H9 (cell line): Measurements from ENCODE around the gene ZNRF3. TPM values are rescaled to one million over a fixed set of nuclear protein-coding genes. Genes with fewer than 3 reads are reported as not detected.

Experiments used
- DNase-seq: peaks from one replicate; pipeline ENCODE4 v3.0.0-alpha.2; 2017
- H2AFZ ChIP-seq: one replicate; pipeline ENCODE4 v1.6.1; 2013; ENCODE audit warnings: mild to moderate bottlenecking, low read length, control low read depth, moderate library complexity
- H2AK5ac ChIP-seq: 2 replicates; pipeline ENCODE4 v1.6.1; 2013; ENCODE audit warnings: low read length, control low read depth, mixed read lengths; ENCODE audit not compliant: insufficient read length
- H2BK120ac ChIP-seq: one replicate; pipeline ENCODE4 v1.6.1; 2013; ENCODE audit warnings: low read depth, mild to moderate bottlenecking, low read length, control low read depth, inconsistent platforms; ENCODE audit not compliant: poor library complexity, severe bottlenecking
- H2BK12ac ChIP-seq: 2 replicates; pipeline ENCODE4 v1.6.1; 2013; ENCODE audit warnings: low read length, control low read depth, mixed read lengths, low read depth; ENCODE audit not compliant: insufficient read length
- H2BK15ac ChIP-seq: 2 replicates; pipeline ENCODE4 v1.6.1; 2013; ENCODE audit warnings: low read depth, low read length, control low read depth
- H2BK20ac ChIP-seq: one replicate; pipeline ENCODE4 v1.6.1; 2013; ENCODE audit warnings: low read depth, mild to moderate bottlenecking, low read length, control low read depth, inconsistent platforms; ENCODE audit not compliant: poor library complexity, severe bottlenecking
- H2BK5ac ChIP-seq: 2 replicates; pipeline ENCODE4 v1.6.1; 2013; ENCODE audit warnings: low read length, control low read depth, mixed read lengths; ENCODE audit not compliant: insufficient read length
- H3K14ac ChIP-seq: 2 replicates; pipeline ENCODE4 v1.6.1; 2013; ENCODE audit warnings: low read length, control low read depth; ENCODE audit not compliant: insufficient read depth
- H3K18ac ChIP-seq: 2 replicates; pipeline ENCODE4 v1.6.1; 2013; ENCODE audit warnings: low read depth, mild to moderate bottlenecking, mixed read lengths, low read length, control low read depth; ENCODE audit not compliant: insufficient read length
- H3K23ac ChIP-seq: 2 replicates; pipeline ENCODE4 v1.6.1; 2013; ENCODE audit warnings: low read length, control low read depth, mixed read lengths, low read depth; ENCODE audit not compliant: insufficient read length
- H3K23me2 ChIP-seq: 2 replicates; pipeline ENCODE4 v1.6.1; 2013; ENCODE audit warnings: low read depth, mild to moderate bottlenecking, mixed read lengths, low read length, control low read depth; ENCODE audit not compliant: insufficient read length, poor library complexity, severe bottlenecking
- H3K27ac ChIP-seq: 2 replicates; pipeline ENCODE4 v1.5.1; 2013; ENCODE audit warnings: low read length, control low read depth, mixed read lengths, low read depth; ENCODE audit not compliant: insufficient read length
- H3K27me3 ChIP-seq: 2 replicates; pipeline ENCODE4 v1.6.1; 2013; ENCODE audit warnings: low read length, control low read depth, inconsistent platforms; ENCODE audit not compliant: insufficient read depth
- H3K4ac ChIP-seq: 2 replicates; pipeline ENCODE4 v1.6.1; 2013; ENCODE audit warnings: low read depth, mild to moderate bottlenecking, control low read depth, inconsistent platforms, low read length, moderate library complexity
- H3K4me1 ChIP-seq: 2 replicates; pipeline ENCODE4 v1.6.1; 2013; ENCODE audit warnings: low read length, control low read depth, inconsistent platforms; ENCODE audit not compliant: insufficient read depth
- H3K4me2 ChIP-seq: 2 replicates; pipeline ENCODE4 v1.6.1; 2013; ENCODE audit warnings: low read length, control low read depth, mixed read lengths; ENCODE audit not compliant: insufficient read length, insufficient read depth
- H3K56ac ChIP-seq: 2 replicates; pipeline ENCODE4 v1.6.1; 2013; ENCODE audit warnings: low read depth, mild to moderate bottlenecking, mixed read lengths, low read length, control low read depth; ENCODE audit not compliant: insufficient read length
- H3K79me1 ChIP-seq: 2 replicates; pipeline ENCODE4 v1.6.1; 2013; ENCODE audit warnings: low read depth, mild to moderate bottlenecking, moderate library complexity, low read length, control low read depth, inconsistent platforms; ENCODE audit not compliant: insufficient read depth, poor library complexity, severe bottlenecking
- H3K79me2 ChIP-seq: 2 replicates; pipeline ENCODE4 v1.6.1; 2013; ENCODE audit warnings: low read length, control low read depth, inconsistent platforms; ENCODE audit not compliant: insufficient read depth
- H3K9ac ChIP-seq: 2 replicates; pipeline ENCODE4 v1.6.1; 2013; ENCODE audit warnings: low read length, control low read depth, mixed read lengths; ENCODE audit not compliant: insufficient read length; ENCODE audit errors: extremely low read depth
- H3K9me3 ChIP-seq: one replicate; pipeline ENCODE4 v1.6.1; 2013; ENCODE audit warnings: low read depth, low read length, inconsistent platforms; ENCODE audit not compliant: control insufficient read depth
- H3T11ph ChIP-seq: one replicate; pipeline ENCODE4 v1.6.1; 2013; ENCODE audit warnings: mild to moderate bottlenecking, low read length, control low read depth, inconsistent platforms
- H4K20me1 ChIP-seq: one replicate; pipeline ENCODE4 v1.6.1; 2013; ENCODE audit not compliant: control insufficient read depth, insufficient read length, insufficient read depth
- H4K5ac ChIP-seq: 2 replicates; pipeline ENCODE4 v1.6.1; 2013; ENCODE audit warnings: low read depth, mild to moderate bottlenecking, mixed read lengths, low read length, control low read depth; ENCODE audit not compliant: insufficient read length
- H4K8ac ChIP-seq: replicated peaks from 2 replicates; pipeline ENCODE4 v1.6.1; 2013; ENCODE audit warnings: low read length, control low read depth, mixed read lengths, low read depth; ENCODE audit not compliant: insufficient read length
- H4K91ac ChIP-seq: 2 replicates; pipeline ENCODE4 v1.6.1; 2013; ENCODE audit warnings: low read depth, mild to moderate bottlenecking, moderate library complexity, mixed read lengths, low read length, control low read depth; ENCODE audit not compliant: insufficient read length
- H3K27ac Mint-ChIP-seq, 3 experiments: 2 replicates in 2 of 3; 3 replicates in 1 of 3; pipeline ENCODE4 v1.8.0; 2020 to 2021; ENCODE audit warnings: mixed read lengths in 3 of 3, mild to moderate bottlenecking in 1 of 3, moderate library complexity in 1 of 3
- H3K27me3 Mint-ChIP-seq: 2 replicates; pipeline ENCODE4 v1.8.0; 2021; ENCODE audit warnings: low read depth, mild to moderate bottlenecking, moderate library complexity, mixed read lengths
- H3K36me3 Mint-ChIP-seq, 3 experiments: 2 replicates in 2 of 3; 3 replicates in 1 of 3; pipeline ENCODE4 v1.8.0; 2020 to 2021; ENCODE audit warnings: low read depth in 3 of 3, mixed read lengths in 3 of 3; ENCODE audit not compliant: insufficient read depth in 1 of 3
- H3K4me1 Mint-ChIP-seq, 2 experiments: 2 replicates each; pipeline ENCODE4 v1.8.0; 2020; ENCODE audit warnings: mixed read lengths in 2 of 2
- H3K4me3 Mint-ChIP-seq, 2 experiments: 2 replicates in 1 of 2; 3 replicates in 1 of 2; pipeline ENCODE4 v1.8.0; 2020 to 2021; ENCODE audit warnings: mild to moderate bottlenecking in 2 of 2, mixed read lengths in 2 of 2, moderate library complexity in 1 of 2
- H3K9me3 Mint-ChIP-seq, 2 experiments: 2 replicates in 1 of 2; 3 replicates in 1 of 2; pipeline ENCODE4 v1.8.0; 2020; ENCODE audit warnings: mild to moderate bottlenecking in 2 of 2, mixed read lengths in 2 of 2, moderate library complexity in 1 of 2
- WGBS: extraction: QIAGEN DNeasy Blood & Tissue Kit; methylation state at CpG from one replicate; pipeline ENCODE4 v1.1.7; 2013; ENCODE audit warnings: missing lambda C conversion rate, low lambda C conversion rate, mixed read lengths; ENCODE audit not compliant: insufficient read length; ENCODE audit errors: extremely low coverage; 5-methylcytosine and 5-hydroxymethylcytosine counted together
- total RNA-seq: library from RNA; stranded (reverse); gene quantifications from 2 replicates; pipeline ENCODE4 v1.2.1, GENCODE V29; 2021
- TF ChIP-seq, protein P1 (sequence below): fragments of 200-600 bp; sonication (generic); conservative IDR thresholded peaks from 3 replicates; pipeline ENCODE4 v1.8.0; 2021; ENCODE audit warnings: antibody characterized with exemption, mild to moderate bottlenecking

Gene ZNRF3
- total RNA-seq, 1 experiment from 2014 or later: 20.6 TPM

DNA sequence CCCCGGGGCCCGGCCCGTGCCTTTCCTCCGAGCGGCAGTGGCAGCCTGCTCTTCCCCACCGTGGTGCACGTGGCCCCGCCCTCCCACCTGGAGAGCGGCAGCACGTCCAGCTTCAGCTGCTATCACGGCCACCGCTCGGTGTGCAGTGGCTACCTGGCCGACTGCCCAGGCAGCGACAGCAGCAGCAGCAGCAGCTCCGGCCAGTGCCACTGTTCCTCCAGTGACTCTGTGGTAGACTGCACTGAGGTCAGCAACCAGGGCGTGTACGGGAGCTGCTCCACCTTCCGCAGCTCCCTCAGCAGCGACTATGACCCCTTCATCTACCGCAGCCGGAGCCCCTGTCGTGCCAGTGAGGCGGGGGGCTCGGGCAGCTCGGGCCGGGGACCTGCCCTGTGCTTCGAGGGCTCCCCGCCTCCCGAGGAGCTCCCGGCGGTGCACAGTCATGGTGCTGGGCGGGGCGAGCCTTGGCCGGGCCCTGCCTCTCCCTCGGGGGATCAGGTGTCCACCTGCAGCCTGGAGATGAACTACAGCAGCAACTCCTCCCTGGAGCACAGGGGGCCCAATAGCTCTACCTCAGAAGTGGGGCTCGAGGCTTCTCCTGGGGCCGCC is 166.4 kb downstream of the ZNRF3 start:
- Histone ChIP-seq H4K8ac (no peak overlapping the region), H4K91ac (no peak overlapping the region), H3K9me3 (no peaks in the 10 kb centered on the region), H2BK5ac (no peak overlapping the region), H2AK5ac (no peak overlapping the region), H4K20me1 (no peaks in the 10 kb centered on the region), H4K5ac (no peak overlapping the region), H2BK12ac (no peak overlapping the region), H3K14ac (no peak overlapping the region), H3T11ph (no peak overlapping the region), H2BK20ac (no peak overlapping the region), H2AFZ (no peak overlapping the region), H3K27me3 (no peaks in the 10 kb centered on the region), H3K23ac (no peak overlapping the region), H3K9ac (no peak overlapping the region), H2BK120ac (no peak overlapping the region), H3K79me2 (no peaks in the 10 kb centered on the region), H3K4ac (no peak overlapping the region), H3K18ac (no peak overlapping the region), H3K56ac (no peak overlapping the region), H3K23me2 (no peaks in the 10 kb centered on the region), H2BK15ac (no peak overlapping the region), H3K4me1 (no peaks in the 10 kb centered on the region; the same call in 1 of the 2 replicates), H3K27ac (no peak overlapping the region), H3K4me2 (no peak overlapping the region), H3K79me1 (no peaks in the 10 kb centered on the region)
- H3K4me3 Mint-ChIP-seq: no peak overlapping the region
- WGBS: no CpG with 5 or more reads among the region's 38 CpGs
- DNase-seq: no peak
- H3K27me3 Mint-ChIP-seq: peaks cover 1% of the 10 kb centered on the region; the same call in 1 of the 2 replicates
- peaks cover 20 to 22% of the 10 kb centered on the region in 2 experiments for H3K4me1 Mint-ChIP-seq
- no peaks in the 10 kb centered on the region for H3K9me3 Mint-ChIP-seq
- peaks cover 22 to 62% (median 56%) of the 10 kb centered on the region in 3 experiments for H3K36me3 Mint-ChIP-seq
- TF ChIP-seq, protein P1, sequence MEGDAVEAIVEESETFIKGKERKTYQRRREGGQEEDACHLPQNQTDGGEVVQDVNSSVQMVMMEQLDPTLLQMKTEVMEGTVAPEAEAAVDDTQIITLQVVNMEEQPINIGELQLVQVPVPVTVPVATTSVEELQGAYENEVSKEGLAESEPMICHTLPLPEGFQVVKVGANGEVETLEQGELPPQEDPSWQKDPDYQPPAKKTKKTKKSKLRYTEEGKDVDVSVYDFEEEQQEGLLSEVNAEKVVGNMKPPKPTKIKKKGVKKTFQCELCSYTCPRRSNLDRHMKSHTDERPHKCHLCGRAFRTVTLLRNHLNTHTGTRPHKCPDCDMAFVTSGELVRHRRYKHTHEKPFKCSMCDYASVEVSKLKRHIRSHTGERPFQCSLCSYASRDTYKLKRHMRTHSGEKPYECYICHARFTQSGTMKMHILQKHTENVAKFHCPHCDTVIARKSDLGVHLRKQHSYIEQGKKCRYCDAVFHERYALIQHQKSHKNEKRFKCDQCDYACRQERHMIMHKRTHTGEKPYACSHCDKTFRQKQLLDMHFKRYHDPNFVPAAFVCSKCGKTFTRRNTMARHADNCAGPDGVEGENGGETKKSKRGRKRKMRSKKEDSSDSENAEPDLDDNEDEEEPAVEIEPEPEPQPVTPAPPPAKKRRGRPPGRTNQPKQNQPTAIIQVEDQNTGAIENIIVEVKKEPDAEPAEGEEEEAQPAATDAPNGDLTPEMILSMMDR: no peak
- peak overlapping the region in 1 of 3 experiments; percentile 66; a peak in 1 of 7 replicates for H3K27ac Mint-ChIP-seq
